ENCODE data around the gene TMEM128. TPM values are rescaled to one million over a fixed set of nuclear protein-coding genes. Genes with fewer than 3 reads are reported as not detected.
"Not testable (repeated sequence)": the region's sequence is repeated elsewhere in the genome, so short reads cannot be mapped to it uniquely, and the experiment has no call there.

The TMEM128 gene
- total RNA-seq, 1 donor from 2014 or later, result 12.6 TPM

GRCh38 chr4:4256799-4257198 lies 8.8 kb upstream of the TMEM128 start:
- intact Hi-C loops (cut with micrococcal nuclease), result no loop called here

- intact Hi-C loops (cut with micrococcal nuclease), result no loop called here
These were observed 6.6 kb upstream of the TMEM128 start for GRCh38 chr4:4254666-4255065.

GRCh38 chr4:4254199-4254598 lies 6.2 kb upstream of the TMEM128 start:
- intact Hi-C loops (cut with micrococcal nuclease), result no loop called here

- intact Hi-C loops (cut with micrococcal nuclease), result no loop called here
These were observed 1.8 kb upstream of the TMEM128 start for GRCh38 chr4:4249866-4250265.

DNA sequence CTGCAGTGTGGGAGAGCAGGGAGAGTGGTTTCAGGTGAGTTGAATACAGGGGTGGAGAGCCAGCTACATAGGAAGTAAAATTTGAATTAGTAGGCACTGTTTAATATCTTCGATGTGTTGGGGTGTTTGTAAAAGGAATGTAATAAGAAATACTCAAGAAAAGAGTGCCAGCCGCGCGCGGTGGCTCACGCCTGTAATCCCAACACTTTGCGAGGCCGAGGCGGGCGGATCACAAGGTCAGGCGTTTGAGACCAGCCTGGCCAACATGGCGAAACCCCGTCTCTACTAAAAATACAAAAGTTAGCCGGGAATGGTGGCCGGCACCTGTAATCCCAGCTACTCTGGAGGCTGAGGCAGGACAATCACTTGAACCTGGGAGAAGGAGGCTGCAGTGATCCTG lies 1.3 kb upstream of the TMEM128 start:
- intact Hi-C loops (cut with micrococcal nuclease), result not testable (repeated sequence)

GRCh38 chr4:4248885-4249203 lies 821 bp upstream of the TMEM128 start:
- intact Hi-C loops (cut with micrococcal nuclease), result loop anchor here (1.0 kb wide), 3 partner anchors 41 to 294 kb away; partner anchors contain the start of genes LYAR and ZBTB49

DNA sequence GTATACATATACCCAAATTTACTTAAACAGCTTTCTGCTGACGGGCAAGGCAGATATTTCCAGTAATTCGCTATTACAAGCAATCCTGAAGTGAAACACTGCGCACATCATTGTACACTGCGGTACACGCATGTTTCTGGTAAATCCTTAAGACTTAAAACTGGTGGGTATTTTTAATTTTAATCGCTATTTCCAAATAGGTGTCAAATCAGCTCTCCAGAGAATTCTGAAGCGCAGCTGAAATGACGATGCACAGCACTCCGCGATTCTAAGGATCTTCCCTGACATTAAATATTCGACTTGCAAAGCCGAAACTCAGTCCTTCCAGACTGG lies 361 bp downstream of the TMEM128 start:
- intact Hi-C loops (cut with micrococcal nuclease), result loop anchor here (1.0 kb wide), 3 partner anchors 43 to 294 kb away; partner anchors contain the start of genes LYAR and ZBTB49

DNA sequence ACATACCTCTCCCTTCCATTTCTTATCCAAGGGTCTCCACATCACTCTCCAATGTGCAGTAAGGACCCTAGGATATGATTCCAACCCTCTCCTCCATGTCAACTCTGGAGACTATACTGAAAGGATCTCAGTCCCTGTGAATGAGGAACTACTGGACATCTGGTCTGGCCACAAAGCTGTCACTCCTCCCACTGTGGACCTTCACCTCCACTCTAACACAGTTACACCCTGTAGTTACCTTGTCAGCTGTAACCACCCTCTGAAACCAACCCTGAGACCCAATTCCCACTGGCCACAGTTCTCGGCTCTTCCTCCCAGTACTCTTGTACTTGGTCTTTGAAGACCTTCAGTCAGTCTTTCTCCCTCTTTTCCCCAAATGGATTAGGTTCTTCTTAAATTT lies 2.9 kb downstream of the TMEM128 start:
- intact Hi-C loops (cut with micrococcal nuclease), result no loop called here

GRCh38 chr4:4239551-4239950 lies 8.5 kb downstream of the TMEM128 start:
- intact Hi-C loops (cut with micrococcal nuclease), result not testable (repeated sequence)

DNA sequence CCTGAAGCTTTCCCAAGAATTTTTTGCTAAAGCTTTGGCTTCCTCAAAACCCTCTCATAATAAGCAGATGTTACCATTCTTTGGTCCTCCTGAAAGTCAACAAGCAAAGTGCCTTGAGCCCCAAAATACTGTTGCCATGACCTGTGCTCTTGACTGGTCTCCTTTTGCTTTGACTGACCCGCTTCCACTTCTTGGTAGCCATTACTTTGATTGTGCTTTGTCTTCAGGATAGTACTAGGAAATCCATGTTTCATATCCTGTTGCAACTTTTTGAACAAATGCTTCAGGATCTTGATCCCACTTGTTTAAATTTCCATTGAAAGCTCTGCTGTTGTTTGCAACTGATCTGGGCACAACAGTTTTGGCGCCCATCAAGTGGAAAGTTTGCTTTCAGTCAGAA lies 14.4 kb downstream of the TMEM128 start:
- intact Hi-C loops (cut with micrococcal nuclease), result no loop called here

DNA sequence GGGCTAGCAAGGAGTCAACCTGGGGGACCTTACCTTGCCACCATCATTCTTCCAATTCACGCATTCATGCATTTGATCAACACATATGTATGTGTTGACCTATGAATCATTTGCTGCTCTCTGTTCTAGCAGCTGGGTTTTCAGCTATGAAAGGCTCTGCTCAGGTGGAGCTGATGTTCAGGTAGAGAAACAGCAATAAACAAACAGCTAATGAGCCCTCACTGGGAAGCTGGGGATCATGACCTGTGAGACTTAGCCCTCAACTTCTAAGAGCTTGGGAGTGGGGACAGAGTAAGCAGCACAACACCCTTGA lies 19.7 kb downstream of the TMEM128 start:
- intact Hi-C loops (cut with micrococcal nuclease), result no loop called here

- intact Hi-C loops (cut with micrococcal nuclease), result no loop called here
These were observed 20.3 kb downstream of the TMEM128 start for GRCh38 chr4:4227510-4228355.

- intact Hi-C loops (cut with micrococcal nuclease), result no loop called here
These were observed 21.2 kb downstream of the TMEM128 start, which contains the start of gene OTOP1 for GRCh38 chr4:4226606-4227438. Gene OTOP1 (minus strand): TSS chr4:4226929. CDS start chr4:4226864, 65 bp downstream.

- intact Hi-C loops (cut with micrococcal nuclease), result no loop called here
These were observed 22.0 kb downstream of the TMEM128 start for GRCh38 chr4:4225915-4226605.

- intact Hi-C loops (cut with micrococcal nuclease), result no loop called here
These were observed 30.9 kb downstream of the TMEM128 start for GRCh38 chr4:4217113-4217512.

DNA sequence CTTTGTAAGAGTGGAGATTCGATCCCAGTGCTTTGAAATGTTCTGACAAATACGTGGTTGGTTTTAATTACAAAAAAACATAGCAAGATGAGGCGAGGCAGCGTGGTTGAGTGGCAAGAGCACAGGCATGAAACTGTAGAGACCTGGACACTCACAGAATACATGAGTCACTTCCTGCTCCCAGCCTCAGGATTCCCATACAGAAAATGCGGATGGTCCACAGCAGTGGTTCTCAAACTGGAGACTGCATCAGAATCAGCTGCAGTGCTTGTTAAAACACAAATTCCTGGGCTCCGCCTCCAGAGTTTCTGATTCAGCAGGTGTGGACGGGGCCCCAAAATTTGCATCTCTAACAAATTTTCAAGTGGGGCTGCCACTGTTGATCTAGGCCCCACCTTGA lies 31.4 kb downstream of the TMEM128 start:
- intact Hi-C loops (cut with micrococcal nuclease), result no loop called here

DNA sequence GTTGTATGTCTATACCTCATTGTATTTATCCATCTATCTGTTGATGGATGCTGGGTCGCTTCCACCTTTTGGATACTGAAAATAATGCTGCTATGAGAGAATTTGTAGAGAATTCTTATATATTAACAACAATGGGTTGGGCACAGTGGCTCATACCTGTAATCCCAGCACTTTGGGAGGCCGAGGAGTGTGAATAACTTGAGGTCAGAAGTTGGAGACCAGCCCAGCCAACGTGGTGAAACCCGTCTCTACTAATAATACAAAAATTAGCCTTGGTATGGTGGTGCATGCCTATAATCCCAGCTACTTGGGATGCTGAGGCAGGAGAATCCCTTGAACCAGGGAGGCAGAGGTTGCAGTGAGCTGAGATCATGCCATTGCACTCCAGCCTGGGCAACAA lies 34.3 kb downstream of the TMEM128 start:
- intact Hi-C loops (cut with micrococcal nuclease), result not testable (repeated sequence)

DNA sequence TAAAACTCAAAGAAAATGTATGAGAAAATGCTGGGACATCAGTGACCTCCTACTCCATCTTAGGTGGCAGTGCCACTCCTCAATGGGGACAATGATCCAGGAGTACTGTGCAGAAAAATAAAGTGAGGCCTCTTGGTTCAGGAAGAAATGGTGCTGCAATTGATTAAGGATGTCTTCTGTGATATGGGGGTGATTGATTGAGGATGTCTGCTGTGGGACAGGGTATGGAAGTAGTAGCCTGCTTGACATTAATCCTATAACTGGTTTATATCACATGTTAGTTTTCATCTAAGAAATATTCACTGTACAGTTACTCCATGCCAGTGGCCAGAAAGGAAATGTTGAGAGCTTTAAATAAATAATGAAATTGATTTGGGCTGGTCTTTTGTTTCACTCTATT lies 41.8 kb downstream of the TMEM128 start:
- intact Hi-C loops (cut with micrococcal nuclease), result no loop called here

GRCh38 chr4:4204401-4204745 lies 43.6 kb downstream of the TMEM128 start:
- intact Hi-C loops (cut with micrococcal nuclease), result no loop called here

GRCh38 chr4:4203688-4204400 lies 44.2 kb downstream of the TMEM128 start:
- intact Hi-C loops (cut with micrococcal nuclease), result no loop called here

GRCh38 chr4:4202510-4202909 lies 45.5 kb downstream of the TMEM128 start:
- intact Hi-C loops (cut with micrococcal nuclease), result no loop called here

DNA sequence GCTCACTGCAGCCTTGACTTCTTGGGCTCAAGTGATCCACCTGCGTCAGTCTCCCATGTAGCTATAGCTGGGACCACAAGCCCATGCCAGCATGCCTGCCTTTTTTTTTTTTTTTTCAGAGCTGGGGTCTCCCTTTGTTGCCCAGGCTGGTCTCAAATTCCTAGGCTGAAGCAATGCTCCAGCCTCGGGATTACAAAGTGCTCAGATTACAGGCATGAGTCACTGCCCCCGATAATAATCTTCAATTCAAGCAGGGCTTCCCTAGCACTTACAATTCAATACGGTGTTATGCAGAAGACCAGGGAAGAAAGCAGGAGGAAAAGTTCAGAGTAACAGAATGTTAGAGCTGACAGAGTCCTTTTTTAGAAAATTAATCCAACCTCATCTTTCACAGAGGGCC lies 47.4 kb downstream of the TMEM128 start:
- intact Hi-C loops (cut with micrococcal nuclease), result no loop called here

Data from T-helper 2 cell treated with Interferon-gamma antibody and Interleukin-4, amounts not matched to agents 100 ng/mL and 5 ng/mL, for 36 hours (primary cell).